GM18505 (cell line): ENCODE results near the gene OR4F29.
"Not testable (repeated sequence)": the region's sequence is repeated elsewhere in the genome, so short reads cannot be mapped to it uniquely, and the experiment has no call there.

Experiments used
- ATAC-seq: cut with Tn5 transposase; IDR thresholded peaks from one replicate; pipeline ENCODE4 v1.9.1; 2021; ENCODE audit not compliant: unreplicated experiment

The OR4F29 gene, protein sequence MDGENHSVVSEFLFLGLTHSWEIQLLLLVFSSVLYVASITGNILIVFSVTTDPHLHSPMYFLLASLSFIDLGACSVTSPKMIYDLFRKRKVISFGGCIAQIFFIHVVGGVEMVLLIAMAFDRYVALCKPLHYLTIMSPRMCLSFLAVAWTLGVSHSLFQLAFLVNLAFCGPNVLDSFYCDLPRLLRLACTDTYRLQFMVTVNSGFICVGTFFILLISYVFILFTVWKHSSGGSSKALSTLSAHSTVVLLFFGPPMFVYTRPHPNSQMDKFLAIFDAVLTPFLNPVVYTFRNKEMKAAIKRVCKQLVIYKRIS

GRCh38 chr1:451578-451977 lies at the start of gene OR4F29:
Gene OR4F29 (minus strand): TSS chr1:451678. CDS start chr1:451678, 0 bp downstream.
- not testable (repeated sequence) for ATAC-seq
